Astrocyte of the spinal cord (primary cell): ENCODE measurements around the gene SETDB2.

Experiments used
- DNase-seq: peaks from one replicate; pipeline ENCODE4 v3.0.0; 2011; ENCODE audit warnings: low read depth, low spot score
- H3K4me3 ChIP-seq: 2 replicates; pipeline ENCODE4 v1.5.1; 2011; ENCODE audit warnings: low read depth, mild to moderate bottlenecking, low read length, moderate library complexity
- CTCF ChIP-seq: IDR thresholded peaks from 2 replicates; pipeline ENCODE4 v1.5.1; 2012; ENCODE audit warnings: low read depth, mild to moderate bottlenecking, low read length, inconsistent platforms
- in situ Hi-C: cut with HindIII; loops from 2 replicates; pipeline ENCODE4 v1.10.0; 2017; ENCODE audit warnings: low sequenced_read_pairs

SETDB2 gene

GRCh38 chr13:49450105-49450819, 6.2 kb downstream of the SETDB2 start:
- TF ChIP-seq CTCF: no peak
- in situ Hi-C loops: no loop called here
- DNase-seq: no peak
- no peak overlapping the region for H3K4me3 ChIP-seq

DNA sequence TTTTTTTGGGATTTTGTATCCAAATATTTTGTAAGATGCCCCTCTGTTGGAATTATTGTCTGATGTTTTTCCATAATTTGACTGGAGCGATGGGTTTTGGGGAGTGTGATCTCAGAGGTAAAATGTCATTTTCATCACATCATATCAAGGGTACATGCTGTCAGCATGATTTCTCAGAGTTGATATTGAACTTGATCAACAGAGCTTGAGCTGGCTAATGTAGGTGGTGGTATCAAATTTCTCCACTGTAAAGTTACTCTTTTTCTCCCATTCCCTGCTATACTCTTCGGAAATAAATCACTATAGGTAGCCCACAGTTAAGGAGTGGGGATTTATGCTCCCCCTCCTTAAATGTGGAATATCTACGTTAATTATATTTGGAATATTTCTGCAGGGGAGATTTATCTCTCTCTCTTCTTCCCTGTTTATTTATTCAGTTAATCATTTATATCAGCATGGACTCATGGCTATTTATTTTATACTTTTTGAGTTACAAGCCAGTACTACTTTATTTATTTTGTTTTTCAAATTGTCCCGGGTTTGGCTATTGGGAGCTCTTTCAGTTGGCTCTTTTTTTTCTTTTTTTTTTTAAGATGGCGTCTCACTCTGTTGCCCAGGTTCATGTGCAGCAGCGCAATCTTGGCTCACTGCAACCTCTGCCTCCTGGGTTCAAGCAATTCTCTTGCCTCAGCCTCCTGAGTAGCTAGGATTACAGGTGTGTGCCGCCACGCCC, 8.8 kb downstream of the SETDB2 start:
- no peak for DNase-seq
- no peak overlapping the region for H3K4me3 ChIP-seq
- in situ Hi-C loops: no loop called here
- no peak for TF ChIP-seq CTCF

DNA sequence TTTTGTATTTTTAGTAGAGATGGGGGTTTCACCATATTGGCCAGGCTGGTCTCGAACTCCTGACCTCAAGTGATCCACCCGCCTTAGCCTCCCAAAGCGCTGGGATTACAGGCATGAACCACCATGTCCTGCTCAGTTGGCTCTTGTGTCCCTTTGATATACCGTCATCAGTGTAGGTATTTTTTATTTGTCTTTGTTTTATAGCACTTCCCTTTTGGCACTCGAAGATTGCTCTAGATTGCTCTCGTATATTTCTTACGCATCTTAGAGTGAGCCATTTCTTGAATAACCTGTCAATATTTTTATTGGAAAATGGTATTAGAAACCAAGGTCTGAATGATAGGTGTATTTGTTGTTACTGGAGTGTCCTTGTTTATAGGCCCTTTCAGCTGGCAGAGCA, 9.4 kb downstream of the SETDB2 start:
- no peak overlapping the region for H3K4me3 ChIP-seq
- no peak for TF ChIP-seq CTCF
- in situ Hi-C loops: no loop called here
- DNase-seq: no peak

DNA sequence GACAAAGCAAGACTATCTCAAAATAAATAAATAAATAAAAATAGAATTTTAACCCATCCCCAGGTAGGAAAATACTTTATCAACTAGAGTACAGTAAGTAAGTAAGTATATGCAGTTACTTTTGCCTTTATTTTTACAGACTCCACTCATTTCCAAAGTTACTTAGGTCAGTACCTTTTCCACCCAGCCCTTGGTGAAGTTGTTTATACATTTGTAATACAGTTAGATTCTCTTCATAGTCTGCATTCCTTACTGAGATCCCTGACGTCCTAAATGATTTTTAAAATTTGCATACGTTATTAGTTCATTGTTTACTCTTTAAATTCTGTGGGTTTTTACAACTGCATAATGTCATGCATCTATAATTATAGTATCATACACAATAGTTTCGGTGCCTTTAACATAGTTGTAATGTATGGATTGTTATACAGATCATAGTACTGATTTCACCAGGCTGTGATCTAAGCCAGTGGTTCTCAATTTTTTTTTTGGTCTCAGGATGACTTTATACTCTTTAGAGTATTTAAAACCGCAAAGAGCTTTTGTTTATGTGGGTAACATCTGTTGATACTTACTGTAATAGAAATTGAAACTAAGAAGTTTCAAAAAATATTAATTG, 10.4 kb downstream of the SETDB2 start:
- DNase-seq: peak; percentile 17
- H3K4me3 ChIP-seq: no peak overlapping the region
- TF ChIP-seq CTCF: no peak
- in situ Hi-C loops: no loop called here

DNA sequence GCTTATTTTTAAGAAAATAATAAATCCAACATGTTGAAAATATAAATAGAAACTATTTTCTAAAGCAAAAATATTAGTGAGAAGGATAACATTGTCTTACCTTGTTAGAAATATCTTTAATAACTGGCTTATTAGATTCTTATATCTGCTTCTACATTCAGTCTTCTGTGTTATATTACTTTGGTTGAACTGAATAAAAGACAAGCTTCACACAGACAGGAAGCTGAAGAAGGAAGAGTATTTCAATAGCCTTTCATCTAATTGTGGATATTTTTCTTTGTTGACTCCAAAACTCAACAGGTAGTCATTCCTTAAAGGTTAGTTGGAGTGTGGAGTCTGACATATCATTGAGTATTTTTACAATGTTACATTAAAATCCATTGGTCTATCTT, 10.9 kb downstream of the SETDB2 start:
- DNase-seq: no peak
- TF ChIP-seq CTCF: no peak
- in situ Hi-C loops: no loop called here
- no peak overlapping the region for H3K4me3 ChIP-seq

- in situ Hi-C loops: no loop called here
- no peak for TF ChIP-seq CTCF
- DNase-seq: no peak
- H3K4me3 ChIP-seq: no peak overlapping the region
Observed at GRCh38 chr13:49456156-49456555, 12.1 kb downstream of the SETDB2 start.
